HG02840 (cell line): ENCODE measurements around the gene TMEM132C.

Experiments used
- ATAC-seq: cut with Tn5 transposase; IDR thresholded peaks from one replicate; pipeline ENCODE4 v1.9.1; 2021; ENCODE audit warnings: mild to moderate bottlenecking, moderate library complexity, moderate number of reproducible peaks; ENCODE audit not compliant: unreplicated experiment, low FRiP score

Gene TMEM132C

DNA sequence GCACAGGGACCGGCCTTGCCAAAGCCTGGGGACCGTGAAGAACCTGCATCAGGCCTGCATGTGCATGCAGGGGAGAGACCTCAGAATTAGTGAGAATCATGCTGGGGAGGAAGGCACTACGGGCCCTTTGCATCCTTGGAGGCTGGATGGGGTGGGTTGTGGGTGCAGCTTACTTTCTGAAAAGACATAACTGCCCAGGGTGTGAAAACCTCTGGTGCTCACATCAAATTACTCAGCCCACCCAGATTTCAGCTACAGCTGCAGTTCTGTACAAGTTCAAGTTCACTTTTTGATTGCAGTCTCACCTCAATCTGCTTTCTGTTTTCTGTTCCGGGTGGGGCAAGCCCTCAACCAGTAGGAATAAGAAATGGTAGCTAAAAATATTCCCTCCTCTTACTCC is 426.1 kb downstream of the TMEM132C start:
- no peak for ATAC-seq

DNA sequence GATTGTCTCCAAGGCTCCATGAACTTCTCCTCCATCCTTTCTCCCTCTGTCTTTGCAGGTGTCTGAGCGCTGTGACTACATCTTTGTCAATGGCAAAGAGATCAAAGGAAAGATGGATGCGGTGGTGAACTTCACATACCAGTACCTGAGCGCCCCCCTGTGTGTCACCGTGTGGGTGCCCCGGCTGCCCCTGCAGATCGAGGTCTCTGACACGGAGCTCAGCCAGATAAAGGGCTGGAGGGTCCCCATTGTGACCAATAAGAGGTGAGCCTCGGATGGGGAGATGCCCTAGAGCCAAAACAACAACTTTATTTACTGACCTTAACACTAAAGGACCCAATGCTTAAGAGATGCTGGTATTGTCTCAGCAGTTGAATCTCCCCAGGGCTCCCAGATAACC is 426.8 kb downstream of the TMEM132C start:
- no peak for ATAC-seq

DNA sequence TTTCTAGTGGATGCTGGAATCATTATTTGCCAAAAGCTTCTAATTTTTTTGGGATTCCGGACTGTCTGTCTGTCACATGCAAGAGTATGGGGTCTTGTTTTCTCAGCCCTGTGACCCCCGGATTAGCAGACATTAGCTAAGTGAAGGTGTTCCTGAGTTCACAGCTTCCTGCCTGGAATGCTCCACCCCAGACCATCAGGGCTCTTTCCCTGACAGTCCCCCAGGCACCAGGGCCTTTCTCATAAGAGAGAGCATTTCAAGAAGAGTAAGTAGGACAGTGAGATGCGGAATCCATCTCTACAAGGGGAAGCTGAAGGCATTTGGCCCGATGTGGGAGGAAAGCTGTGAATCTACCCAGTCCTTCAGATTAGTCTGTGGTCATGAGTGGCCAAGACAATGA is 427.5 kb downstream of the TMEM132C start:
- no peak for ATAC-seq

DNA sequence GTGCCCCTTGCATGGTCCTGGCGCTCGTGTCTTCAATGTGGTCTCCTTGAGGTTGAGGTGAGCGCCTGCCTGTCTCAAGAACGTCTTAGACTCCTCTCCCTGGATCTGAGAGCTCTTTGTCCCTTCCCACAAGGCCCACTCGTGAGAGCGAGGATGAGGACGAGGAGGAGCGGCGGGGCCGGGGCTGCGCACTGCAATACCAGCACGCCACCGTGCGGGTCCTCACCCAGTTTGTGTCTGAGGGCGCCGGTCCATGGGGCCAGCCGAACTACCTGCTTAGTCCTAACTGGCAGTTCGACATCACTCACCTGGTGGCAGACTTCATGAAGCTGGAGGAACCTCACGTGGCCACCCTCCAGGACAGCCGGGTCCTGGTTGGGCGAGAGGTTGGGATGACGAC is 428.7 kb downstream of the TMEM132C start:
- ATAC-seq, result no peak

DNA sequence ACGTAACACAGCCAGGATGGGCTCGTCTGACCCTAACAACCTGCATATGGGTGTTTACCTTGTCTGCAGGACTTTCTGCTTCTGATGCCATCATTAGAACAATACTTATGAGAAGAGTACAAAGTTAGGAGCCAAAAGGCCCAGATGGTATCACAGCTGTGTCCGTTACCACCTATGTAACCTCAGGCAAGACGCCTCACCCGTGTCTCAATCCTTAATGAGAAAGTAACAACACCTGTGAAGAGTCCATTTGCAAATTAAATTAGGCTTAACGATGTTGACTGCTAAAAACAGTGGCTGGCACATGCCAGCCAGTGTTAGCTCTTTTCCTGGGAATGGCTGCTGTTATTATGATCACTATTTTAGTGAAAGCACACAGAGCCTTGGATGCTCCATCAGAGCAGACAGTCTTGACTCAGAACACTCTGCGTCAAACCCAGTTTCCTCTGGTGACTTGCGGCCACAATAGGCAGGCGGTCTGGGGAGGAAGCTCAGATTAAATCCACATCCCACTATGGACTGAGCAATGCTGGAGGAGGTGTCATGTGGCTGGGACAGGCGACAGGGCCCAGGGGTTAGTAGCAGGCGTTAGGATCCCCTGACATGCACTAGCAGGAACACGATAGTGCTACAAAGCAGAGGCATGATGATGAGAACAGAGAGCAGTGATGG is 431.5 kb downstream of the TMEM132C start:
- no peak for ATAC-seq

DNA sequence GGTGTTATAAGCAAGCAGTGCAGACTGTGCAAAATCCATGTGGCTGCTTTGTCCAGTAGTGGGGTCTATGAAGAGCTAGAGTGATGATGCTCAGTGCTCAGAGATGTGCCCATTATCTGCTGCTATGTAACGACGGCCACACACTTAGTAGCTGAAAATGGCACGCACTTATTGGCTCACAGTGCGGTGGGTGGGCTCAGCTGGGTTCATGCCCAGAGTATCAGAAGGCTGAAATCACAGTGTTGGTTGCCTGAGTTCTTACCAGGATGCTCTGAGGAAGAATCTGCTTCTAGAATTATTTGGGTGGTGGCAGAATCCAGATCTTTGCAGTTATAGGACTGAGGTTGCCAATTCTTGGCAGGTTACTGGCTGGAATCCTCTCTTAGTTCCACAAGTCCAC is 432.1 kb downstream of the TMEM132C start:
- no peak for ATAC-seq

DNA sequence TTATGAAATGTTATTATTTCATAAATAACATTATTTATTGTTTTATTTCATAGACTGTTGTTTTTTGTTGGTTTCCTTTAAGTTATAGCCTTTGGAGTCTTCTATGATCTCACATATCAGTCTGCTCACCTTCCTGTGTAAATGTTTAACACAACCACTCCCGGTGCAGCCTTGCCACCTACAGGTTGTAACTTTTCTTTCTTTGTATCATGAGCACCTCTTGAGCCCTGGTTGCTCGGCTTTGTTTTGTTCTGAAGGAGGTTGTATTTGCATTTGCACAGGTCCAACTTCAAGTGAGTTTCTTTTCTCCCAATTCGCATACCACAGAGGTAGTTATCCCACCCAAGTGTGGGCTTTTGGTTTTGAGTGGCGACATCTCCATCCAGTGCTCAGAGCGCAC is 435.4 kb downstream of the TMEM132C start:
- ATAC-seq, result no peak

DNA sequence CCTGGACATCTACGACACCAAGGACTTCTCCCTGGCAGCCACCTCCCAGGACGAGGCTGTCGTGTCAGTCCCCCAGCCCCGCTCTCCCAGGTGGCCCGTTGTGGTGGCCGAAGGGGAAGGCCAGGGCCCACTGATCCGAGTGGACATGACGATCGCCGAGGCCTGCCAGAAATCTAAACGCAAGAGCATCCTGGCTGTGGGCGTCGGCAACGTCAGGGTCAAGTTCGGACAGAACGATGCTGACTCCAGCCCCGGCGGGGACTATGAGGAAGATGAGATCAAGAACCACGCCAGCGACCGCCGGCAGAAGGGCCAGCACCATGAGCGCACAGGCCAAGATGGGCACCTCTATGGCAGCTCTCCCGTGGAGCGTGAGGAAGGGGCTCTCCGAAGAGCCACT is 438.2 kb downstream of the TMEM132C start:
- ATAC-seq, result no peak

DNA sequence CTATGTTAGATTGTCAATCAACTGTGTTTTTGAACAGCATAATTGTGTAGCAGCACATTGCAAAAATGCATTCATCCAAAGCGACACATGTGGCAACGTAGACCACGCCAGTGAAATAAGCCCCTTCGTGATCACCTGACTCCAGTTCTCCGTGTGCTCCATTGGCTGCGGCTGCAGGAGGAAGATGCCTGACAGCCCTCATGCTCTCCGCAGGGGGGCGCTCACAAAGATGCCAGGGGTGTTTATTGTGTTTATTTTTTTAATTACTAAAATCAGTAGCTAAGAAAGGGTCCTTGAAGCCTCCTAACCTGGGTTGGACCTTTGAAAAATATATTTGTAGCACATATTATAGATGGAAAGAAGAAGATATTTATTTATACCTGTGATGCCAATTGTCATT is 440.5 kb downstream of the TMEM132C start:
- ATAC-seq, result no peak

DNA sequence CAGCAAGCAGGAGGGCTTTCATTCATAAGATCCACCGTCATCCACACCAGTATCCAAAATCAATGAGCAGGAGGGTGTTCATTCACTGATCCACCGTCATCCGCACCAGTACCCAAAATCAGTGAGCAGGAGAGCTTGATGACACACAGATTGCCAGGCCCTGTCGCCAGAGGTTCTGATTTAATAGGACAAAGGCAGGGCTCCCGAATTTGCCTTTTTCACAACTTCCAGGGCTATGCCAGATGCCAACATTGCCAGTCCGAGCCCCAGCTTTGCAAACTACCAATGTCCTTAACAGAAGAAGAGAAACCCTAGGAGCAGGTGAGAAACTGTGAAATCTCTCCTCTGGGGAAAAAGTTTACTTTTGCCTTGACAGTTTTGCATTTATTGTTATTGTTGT is 441.8 kb downstream of the TMEM132C start:
- ATAC-seq, result no peak

DNA sequence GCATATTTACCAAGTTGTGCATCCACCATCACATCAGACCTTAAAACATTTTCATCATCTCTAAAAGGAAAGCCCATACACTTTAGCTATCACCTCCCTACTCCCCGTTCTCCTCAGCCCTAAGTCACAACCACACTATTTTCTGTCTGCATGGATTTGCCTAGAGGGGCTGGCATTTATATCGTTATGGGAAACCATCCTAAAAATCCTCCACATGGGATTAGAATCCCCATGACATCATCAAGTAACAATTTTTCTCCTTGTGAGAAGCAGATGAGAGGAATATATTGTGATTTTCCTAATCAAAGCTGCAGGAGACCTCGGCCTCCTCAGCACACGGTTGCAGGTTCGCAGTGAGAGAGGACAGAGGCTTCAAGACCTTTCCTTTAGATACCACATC is 442.7 kb downstream of the TMEM132C start:
- no peak for ATAC-seq

DNA sequence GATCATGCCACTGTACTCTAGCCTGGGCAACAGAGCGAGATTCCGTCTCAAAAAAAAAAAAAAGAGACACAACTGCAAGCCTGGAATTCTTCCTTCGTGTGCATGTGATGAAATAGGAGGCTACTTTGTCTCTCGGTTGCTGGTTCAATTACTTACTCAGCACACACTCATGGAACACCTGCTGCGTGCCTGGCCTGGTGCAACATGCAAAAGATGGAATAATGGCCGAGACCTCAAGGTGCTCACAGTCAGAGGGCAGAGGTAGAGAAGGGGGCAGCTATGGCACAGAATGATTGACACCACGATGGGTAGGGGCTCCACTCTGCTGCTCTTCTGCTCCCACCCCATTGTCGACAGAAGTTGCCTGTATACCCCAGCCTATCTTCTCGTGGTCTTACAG is 444.5 kb downstream of the TMEM132C start:
- no peak for ATAC-seq

DNA sequence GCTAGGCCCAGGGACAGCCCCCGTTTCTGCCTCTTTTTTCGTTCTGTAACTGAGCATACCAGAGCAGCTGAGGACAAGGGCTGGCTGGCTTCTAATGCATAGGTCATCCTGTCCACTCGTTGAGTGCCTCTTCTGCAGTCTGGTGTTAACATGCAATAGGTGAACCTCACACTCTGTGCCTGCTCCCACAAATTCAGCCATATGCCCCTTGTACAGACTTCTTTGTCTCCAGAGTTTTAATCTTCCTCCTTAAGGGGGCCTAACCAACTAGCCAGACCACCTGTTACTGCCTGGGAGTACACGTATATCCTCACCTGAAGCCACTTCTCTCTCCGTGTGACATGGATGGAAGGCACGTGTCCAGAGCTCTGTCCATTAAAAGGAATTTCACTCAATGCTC is 445.7 kb downstream of the TMEM132C start:
- ATAC-seq, result no peak

DNA sequence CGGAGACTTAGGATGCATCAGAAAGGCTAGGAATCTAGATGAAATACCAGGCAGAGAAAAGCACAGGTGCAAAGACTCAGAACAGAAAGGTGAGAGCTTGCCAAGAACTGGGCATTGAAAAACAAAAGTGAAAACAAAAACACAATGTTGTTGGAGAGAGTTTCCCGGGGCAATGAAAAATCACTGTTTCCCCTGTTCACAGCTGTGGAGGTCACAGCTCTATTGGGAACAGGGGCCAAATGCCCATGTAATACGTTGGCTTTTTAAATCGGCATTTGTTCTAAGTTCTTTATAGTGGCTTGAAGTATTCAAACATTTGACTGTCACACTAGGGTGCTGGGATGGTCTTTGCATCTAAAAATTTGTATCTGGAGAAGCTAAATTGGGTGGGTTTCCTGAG is 448.5 kb downstream of the TMEM132C start:
- no peak for ATAC-seq

DNA sequence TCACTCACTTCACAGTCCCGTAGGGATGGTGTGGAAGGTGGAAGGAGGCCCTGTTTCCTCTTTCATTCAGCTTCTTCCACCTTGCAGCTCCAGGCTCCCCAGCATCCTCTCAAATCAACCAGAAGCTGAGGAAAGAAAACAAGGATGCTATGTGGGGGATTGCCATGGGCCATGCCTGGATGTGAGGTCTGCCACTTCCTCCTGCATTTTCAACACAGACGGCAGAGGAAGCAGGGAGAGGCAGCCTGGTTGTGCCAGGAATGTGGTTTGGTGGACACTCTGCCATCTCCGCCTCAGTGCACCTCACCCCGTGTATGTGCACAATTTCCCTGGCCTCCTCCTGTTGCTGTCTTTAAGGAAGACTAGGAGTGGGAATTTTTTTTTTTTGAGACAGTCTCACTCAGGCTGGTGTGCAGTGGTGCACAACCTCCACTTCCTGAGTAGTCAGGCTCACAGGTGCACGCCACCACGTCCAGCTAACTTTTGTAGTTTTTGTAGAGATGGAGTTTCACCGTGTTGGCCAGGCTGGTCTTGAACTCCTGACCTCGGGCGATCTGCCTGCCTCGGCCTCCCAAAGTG is 457.6 kb downstream of the TMEM132C start:
- ATAC-seq, result no peak

DNA sequence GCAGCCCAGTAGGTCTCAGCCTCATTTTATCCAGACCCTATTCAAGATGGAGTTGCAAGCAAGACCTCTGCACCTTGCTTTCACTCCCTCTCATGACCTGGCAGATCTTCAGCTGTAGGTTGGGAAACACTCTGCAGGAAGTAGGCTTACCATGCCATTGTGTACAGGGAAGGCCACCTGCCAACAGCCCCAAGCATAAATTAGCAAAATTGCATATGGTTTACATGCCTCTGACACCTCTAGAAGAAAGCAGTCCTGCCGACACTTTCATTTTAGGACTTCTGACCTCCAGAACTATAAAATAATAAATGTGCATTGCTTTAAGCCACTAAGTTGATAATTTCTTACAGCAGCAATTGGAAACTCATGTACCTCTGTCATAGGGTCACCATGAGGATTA is 459.9 kb downstream of the TMEM132C start:
- ATAC-seq, result no peak

DNA sequence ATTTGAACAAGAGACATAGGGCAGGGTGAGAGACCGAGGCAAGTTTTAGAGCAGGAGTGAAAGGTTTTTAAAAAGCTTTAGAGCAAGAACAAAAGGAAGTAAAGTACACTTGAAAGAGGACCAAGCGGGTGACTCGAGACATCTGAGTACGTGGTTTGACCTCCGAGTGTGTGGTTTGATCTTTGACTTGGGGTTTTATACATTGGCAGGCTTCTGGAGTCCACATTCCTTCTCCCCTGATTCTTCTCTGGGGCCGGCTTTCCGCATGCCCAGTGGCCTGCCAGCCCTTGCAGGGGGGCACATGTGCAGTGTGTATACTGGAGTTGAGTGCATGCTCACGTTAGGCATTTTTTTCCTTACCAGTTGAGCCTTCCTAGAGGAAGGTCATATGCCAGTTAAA is 460.5 kb downstream of the TMEM132C start:
- ATAC-seq, result no peak

DNA sequence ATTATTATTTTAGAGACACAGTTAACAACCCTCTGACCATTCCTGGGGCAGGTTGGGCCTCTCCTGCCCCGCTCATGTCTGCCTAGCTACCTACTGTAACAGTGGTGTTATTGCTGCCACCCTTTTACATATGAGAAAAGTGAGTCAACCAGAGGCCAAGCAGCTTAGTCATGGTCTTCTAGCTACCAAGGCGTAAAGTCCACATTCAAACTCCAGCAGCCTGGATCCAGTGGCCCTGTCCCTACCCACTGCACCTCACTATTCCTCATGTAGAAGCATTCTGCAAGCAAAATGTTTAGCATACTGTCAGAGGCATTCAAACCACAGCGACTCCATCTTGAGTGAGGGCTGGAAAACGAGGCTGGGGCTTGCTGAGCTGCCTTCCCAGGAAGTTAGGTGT is 461.0 kb downstream of the TMEM132C start:
- ATAC-seq, result no peak

DNA sequence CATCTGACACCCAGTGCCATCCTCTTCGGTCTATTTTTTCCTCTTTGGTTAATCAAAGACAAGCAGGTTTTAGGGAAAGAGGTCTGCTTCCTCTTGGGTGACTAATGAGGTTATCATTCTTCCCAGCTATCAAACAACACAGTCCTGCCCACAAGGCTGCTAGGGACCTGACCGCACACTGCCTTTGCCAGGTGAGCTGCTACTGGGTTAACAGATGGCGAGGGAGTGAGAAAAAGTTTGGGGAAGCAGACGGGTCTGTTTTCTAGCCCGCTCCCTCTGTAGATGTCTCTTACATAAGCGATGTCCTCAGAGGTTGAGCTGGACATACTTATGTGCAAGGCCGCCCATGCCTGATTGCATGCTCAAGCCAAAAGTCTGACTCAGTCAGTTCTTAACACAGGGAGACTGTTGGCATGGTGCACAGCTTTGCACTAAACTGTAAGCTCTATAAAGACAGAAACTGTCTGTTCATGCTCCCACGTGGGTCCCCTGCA is 462.7 kb downstream of the TMEM132C start:
- no peak for ATAC-seq

DNA sequence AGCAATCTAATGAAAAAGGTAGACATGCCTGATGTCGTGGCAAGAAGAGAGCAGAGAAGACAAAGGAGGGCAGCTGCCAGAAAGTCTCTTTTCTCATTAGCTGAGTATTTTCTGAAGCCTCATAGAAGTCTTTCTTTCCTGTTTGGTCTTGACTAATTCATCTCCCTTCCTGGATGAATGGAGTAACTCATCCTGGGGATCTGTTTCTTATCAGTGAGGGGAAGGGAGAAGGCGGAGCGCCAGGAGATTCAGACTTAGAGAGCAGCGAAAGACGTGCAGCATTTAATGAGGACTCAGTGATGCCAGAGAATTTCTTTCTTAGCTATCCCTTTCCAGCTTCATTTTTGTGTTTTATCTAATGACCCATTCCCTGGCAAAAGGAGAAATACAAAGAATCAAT is 467.4 kb downstream of the TMEM132C start:
- no peak for ATAC-seq

DNA sequence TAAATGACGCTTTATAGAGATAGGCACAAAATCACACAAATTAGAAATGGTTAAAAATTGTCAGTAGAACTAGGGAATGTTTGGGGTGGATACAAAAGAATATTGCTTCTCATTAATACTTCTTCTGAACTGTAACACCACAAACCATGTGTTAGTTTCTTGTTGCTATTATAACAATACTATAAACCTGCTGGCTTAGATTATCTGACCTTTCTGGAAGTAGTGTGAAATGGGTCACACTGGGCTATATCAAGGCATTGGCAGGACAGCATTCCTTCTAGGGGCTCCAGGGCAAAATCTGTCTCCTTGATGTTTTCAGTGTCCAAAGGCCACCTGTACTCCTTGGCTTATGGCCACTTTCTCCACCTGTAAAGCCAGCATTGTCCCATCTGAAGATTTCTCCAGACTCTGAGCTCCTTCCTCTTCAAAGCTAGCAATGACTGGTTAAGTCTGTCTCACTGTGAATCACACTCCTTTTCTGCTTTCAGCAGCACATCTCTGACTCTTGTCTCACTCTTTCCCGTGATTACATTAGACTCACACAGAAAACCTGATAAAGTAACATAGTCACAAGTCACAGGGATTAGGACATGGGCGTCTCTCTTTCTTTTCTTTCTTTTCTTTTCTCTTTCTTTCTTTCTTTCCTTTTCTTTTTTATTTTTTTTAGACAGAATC is 470.5 kb downstream of the TMEM132C start:
- ATAC-seq, result no peak

DNA sequence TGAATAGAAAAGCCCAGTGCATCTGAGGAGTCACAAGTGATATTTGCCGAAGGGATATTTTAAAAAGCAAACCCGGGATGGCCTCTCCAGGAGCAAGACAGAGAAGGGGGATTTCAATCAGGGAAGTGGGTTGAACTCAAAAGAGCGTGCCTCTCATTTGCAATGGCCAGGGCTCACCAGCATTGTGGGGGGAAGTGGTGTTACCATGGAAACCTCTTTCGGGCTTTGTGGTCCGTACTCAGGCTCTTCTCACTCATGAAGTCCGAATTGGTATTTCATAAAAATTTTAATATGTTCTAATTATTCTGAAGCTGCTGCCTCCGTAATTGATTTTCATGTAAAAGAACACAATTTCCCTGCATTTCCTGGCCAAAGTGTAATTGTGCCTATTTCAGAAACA is 476.9 kb downstream of the TMEM132C start:
- no peak for ATAC-seq
